ENCODE data around the gene S100P.

DNA sequence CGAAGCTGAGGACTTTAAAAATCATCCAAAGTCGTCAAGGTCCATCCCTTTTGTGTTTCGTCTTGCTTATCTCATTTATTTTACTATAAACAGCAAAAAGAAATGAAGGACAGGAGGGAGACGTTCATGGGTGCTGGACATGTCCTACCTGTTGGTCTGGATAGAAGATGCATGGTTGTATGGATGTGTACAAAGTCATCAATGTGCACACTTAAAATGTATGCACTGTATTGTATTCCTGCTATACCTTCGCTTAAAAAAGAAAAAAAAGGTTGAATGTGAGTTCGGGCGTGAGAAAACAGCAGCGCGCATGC lies 22.0 kb downstream of the S100P start:
- TF ChIP-seq, protein P1, sequence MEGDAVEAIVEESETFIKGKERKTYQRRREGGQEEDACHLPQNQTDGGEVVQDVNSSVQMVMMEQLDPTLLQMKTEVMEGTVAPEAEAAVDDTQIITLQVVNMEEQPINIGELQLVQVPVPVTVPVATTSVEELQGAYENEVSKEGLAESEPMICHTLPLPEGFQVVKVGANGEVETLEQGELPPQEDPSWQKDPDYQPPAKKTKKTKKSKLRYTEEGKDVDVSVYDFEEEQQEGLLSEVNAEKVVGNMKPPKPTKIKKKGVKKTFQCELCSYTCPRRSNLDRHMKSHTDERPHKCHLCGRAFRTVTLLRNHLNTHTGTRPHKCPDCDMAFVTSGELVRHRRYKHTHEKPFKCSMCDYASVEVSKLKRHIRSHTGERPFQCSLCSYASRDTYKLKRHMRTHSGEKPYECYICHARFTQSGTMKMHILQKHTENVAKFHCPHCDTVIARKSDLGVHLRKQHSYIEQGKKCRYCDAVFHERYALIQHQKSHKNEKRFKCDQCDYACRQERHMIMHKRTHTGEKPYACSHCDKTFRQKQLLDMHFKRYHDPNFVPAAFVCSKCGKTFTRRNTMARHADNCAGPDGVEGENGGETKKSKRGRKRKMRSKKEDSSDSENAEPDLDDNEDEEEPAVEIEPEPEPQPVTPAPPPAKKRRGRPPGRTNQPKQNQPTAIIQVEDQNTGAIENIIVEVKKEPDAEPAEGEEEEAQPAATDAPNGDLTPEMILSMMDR (IDR thresholded peaks at IDR 0.05) = no peak
- TF ChIP-seq POLR2A (IDR thresholded peaks at IDR 0.05) = no peak
